B cell (primary cell): ENCODE data around the gene DRICH1.
"Not testable (repeated sequence)": the region's sequence is repeated elsewhere in the genome, so short reads cannot be mapped to it uniquely, and the experiment has no call there.

ENCODE experiments used
- CTCF ChIP-seq: fragments of 200-600 bp; IDR thresholded peaks from one replicate; pipeline ENCODE4 v1.8.0; 2022; ENCODE audit warnings: antibody characterized with exemption, mild to moderate bottlenecking
- EZH2 ChIP-seq: IDR thresholded peaks from 2 replicates; pipeline ENCODE4 v1.6.1; 2012; ENCODE audit warnings: borderline replicate concordance, low read depth, mild to moderate bottlenecking, moderate library complexity, low read length; ENCODE audit not compliant: insufficient read depth, poor library complexity, severe bottlenecking

- not testable (repeated sequence) for TF ChIP-seq CTCF, EZH2
These were observed 3.9 kb downstream of the DRICH1 start for GRCh38 chr22:23628056-23628743.
